SK-N-SH treated with all-trans-retinoic acid at 6 μM for 48 hours (cell line): ENCODE results near the gene CASP1.

Source experiments
- CSDC2 ChIP-seq: fragments of 250-450 bp; sonication (Bioruptor Pico); IDR thresholded peaks from 2 replicates; pipeline ENCODE4 v1.5.0; 2020; ENCODE audit warnings: mild to moderate bottlenecking, moderate library complexity
- CSRNP3 ChIP-seq: fragments of 250-450 bp; sonication (Bioruptor Pico); IDR thresholded peaks from 2 replicates; pipeline ENCODE4 v1.5.1; 2021; ENCODE audit warnings: mild to moderate bottlenecking, moderate library complexity
- PPARA ChIP-seq: fragments of 250-450 bp; sonication (Bioruptor Pico); IDR thresholded peaks from 2 replicates; pipeline ENCODE4 v1.5.0; 2020; ENCODE audit warnings: mild to moderate bottlenecking, borderline replicate concordance
- RARB ChIP-seq: fragments of 250-450 bp; sonication (Bioruptor Pico); IDR thresholded peaks from 2 replicates; pipeline ENCODE4 v1.8.0; 2021; ENCODE audit warnings: mild to moderate bottlenecking, moderate library complexity
- SNAI2 ChIP-seq: fragments of 250-450 bp; sonication (Bioruptor Pico); IDR thresholded peaks from 2 replicates; pipeline ENCODE4 v1.5.0; 2020; ENCODE audit warnings: mild to moderate bottlenecking, moderate library complexity
- TOX ChIP-seq: fragments of 250-450 bp; sonication (Bioruptor Pico); IDR thresholded peaks from 2 replicates; pipeline ENCODE4 v1.8.0; 2021; ENCODE audit warnings: mild to moderate bottlenecking, moderate library complexity, borderline replicate concordance
- ZFP3 ChIP-seq: fragments of 250-450 bp; sonication (Bioruptor Pico); IDR thresholded peaks from 2 replicates; pipeline ENCODE4 v1.5.0; 2020; ENCODE audit warnings: mild to moderate bottlenecking, moderate library complexity
- ZFP30 ChIP-seq: fragments of 450-650 bp; formaldehyde crosslinking; IDR thresholded peaks from 2 replicates; pipeline ENCODE4 v1.5.0; 2022; ENCODE audit warnings: mild to moderate bottlenecking, moderate library complexity
- ZNF565 ChIP-seq: fragments of 450-650 bp; formaldehyde crosslinking; conservative IDR thresholded peaks from 2 replicates; pipeline ENCODE4 v1.5.0; 2020; ENCODE audit warnings: low read depth, mild to moderate bottlenecking, moderate library complexity
- ZNF70 ChIP-seq: fragments of 450-650 bp; formaldehyde crosslinking; IDR thresholded peaks from 2 replicates; pipeline ENCODE4 v1.5.0; 2020; ENCODE audit warnings: mild to moderate bottlenecking, moderate library complexity
- TF ChIP-seq, protein P1 (sequence below): fragments of 250-450 bp; sonication (Bioruptor Pico); IDR thresholded peaks from 2 replicates; pipeline ENCODE4 v1.8.0; 2020; ENCODE audit warnings: mild to moderate bottlenecking, moderate library complexity, borderline replicate concordance

DNA sequence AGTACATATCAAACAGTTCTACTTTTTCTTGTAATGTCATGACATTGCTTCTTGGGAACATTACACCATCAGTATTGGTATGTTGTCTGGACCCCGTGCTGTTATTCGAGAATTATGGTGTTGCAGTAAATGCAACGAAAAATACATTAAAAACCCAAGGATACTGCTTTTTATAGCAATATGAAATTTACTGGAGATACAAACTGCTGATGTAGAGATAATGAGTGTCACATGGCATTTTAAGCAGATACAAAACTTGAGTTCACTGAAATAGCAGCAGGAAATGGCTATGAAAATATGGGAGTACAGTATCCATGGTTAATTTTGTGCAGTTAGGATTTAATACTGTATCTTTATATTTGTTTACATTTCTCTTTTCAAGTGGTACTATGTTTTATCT, 17.5 kb upstream of the CASP1 start:
- no peak for TF ChIP-seq CSRNP3 (CRISPR knock-in tag)
- TF ChIP-seq RARB (CRISPR knock-in tag) = no peak
- TF ChIP-seq ZFP3 (CRISPR knock-in tag) = no peak
- no peak for TF ChIP-seq ZFP30 (CRISPR knock-in tag)
- no peak for TF ChIP-seq PPARA (CRISPR knock-in tag)
- TF ChIP-seq, protein P1, sequence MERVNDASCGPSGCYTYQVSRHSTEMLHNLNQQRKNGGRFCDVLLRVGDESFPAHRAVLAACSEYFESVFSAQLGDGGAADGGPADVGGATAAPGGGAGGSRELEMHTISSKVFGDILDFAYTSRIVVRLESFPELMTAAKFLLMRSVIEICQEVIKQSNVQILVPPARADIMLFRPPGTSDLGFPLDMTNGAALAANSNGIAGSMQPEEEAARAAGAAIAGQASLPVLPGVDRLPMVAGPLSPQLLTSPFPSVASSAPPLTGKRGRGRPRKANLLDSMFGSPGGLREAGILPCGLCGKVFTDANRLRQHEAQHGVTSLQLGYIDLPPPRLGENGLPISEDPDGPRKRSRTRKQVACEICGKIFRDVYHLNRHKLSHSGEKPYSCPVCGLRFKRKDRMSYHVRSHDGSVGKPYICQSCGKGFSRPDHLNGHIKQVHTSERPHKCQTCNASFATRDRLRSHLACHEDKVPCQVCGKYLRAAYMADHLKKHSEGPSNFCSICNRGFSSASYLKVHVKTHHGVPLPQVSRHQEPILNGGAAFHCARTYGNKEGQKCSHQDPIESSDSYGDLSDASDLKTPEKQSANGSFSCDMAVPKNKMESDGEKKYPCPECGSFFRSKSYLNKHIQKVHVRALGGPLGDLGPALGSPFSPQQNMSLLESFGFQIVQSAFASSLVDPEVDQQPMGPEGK (CRISPR knock-in tag) = no peak
- no peak for TF ChIP-seq CSDC2 (CRISPR knock-in tag)
- no peak for TF ChIP-seq ZNF565 (CRISPR knock-in tag)
- TF ChIP-seq TOX (CRISPR knock-in tag) = no peak
- TF ChIP-seq SNAI2 = no peak
- TF ChIP-seq ZNF70 (CRISPR knock-in tag) = no peak
